Left lung (tissue), 10 donors: ENCODE data around the gene KRTAP12-1. TPM values are rescaled to one million over a fixed set of nuclear protein-coding genes. Genes with fewer than 3 reads are reported as not detected.
"Not testable (repeated sequence)": the region's sequence is repeated elsewhere in the genome, so short reads cannot be mapped to it uniquely, and the experiment has no call there.

Experiments
- ATAC-seq: fragments of 200-7000 bp; cut with Tn5 transposase; one replicate; pipeline ENCODE4 v1.9.1; 2020; ENCODE audit warnings: moderate library complexity
- DNase-seq, 4 donors: peaks; one replicate each; pipeline ENCODE4 v3.0.0-alpha.2; 2013 to 2020
- H3K27ac ChIP-seq, 2 donors: fragments of 200-600 bp; sonication (generic) in 1 of 2; one replicate each; pipeline versions ENCODE4 v1.5.0 to v1.8.0; 2020 to 2021
- H3K27me3 ChIP-seq, 2 donors: fragments of 200-600 bp; sonication (generic) in 1 of 2; one replicate each; pipeline versions ENCODE4 v1.5.0 to v1.8.0; 2020 to 2021
- H3K36me3 ChIP-seq, 2 donors: fragments of 200-600 bp; sonication (generic) in 1 of 2; one replicate each; pipeline versions ENCODE4 v1.5.0 to v1.8.0; 2020 to 2021
- H3K4me1 ChIP-seq, 2 donors: fragments of 200-600 bp; one replicate each; pipeline ENCODE4 v1.8.0; 2021
- H3K4me3 ChIP-seq, 2 donors: fragments of 200-600 bp; sonication (generic) in 1 of 2; one replicate each; pipeline versions ENCODE4 v1.5.0 to v1.8.0; 2020 to 2021; ENCODE audit warnings: mild to moderate bottlenecking in 1 of 2
- H3K9me3 ChIP-seq, 2 donors: fragments of 200-600 bp; sonication (generic) in 1 of 2; one replicate each; pipeline versions ENCODE4 v1.5.0 to v1.8.0; 2020 to 2021
- CTCF ChIP-seq, 2 donors: fragments of 200-600 bp; sonication (generic) in 1 of 2; IDR thresholded peaks; one replicate each; pipeline versions ENCODE4 v1.5.0 to v1.8.0; 2021; ENCODE audit warnings: antibody characterized with exemption in 2 of 2
- intact Hi-C, 2 donors: fragments of 100-400 bp; cut with DNase I; formaldehyde crosslinking; loops; one replicate each; pipeline versions ENCODE4 v1.11.2 to v1.14.2; 2022
- polyA plus RNA-seq, 6 donors: library from polyadenylated mRNA; unstranded; fragments of 120-200 nt; gene quantifications; one replicate each; pipeline ENCODE4 v1.2.1, GENCODE V29; 2013; ENCODE audit not compliant: insufficient read length in 6 of 6
- total RNA-seq, 2 donors: library from RNA; stranded (reverse); fragmentation: NEBNext Ultra II Directional; extraction: Animal tissue kit (Norgen Biotek cat#: 25700); gene quantifications; one replicate each; pipeline ENCODE4 v1.2.1, GENCODE V29; 2021
- donor health status: DM: no; HTN: yes; CAD: no.
- donor health status: DM: no; HTN: no; CAD: no.

The KRTAP12-1 gene
- total and polyA plus RNA-seq, 8 donors, result not detected

- H3K36me3 ChIP-seq, result no peaks in the 10 kb centered on the region
- no peak overlapping the region for H3K4me3 ChIP-seq
- no peak overlapping the region for H3K27ac ChIP-seq
- peaks cover 0 to 23% of the 10 kb centered on the region in 2 donors for H3K9me3 ChIP-seq
- TF ChIP-seq CTCF (IDR thresholded peaks at IDR 0.05), result no peak
- ATAC-seq (no peak), DNase-seq (no peak)
- intact Hi-C loops, result no loop called here
- peaks cover 0 to 32% of the 10 kb centered on the region in 2 donors for H3K27me3 ChIP-seq
- no peaks in the 10 kb centered on the region for H3K4me1 ChIP-seq
These were observed 37.1 kb downstream of the KRTAP12-1 start for GRCh38 chr21:44644878-44645277.

- no peak for ATAC-seq
- H3K4me3 ChIP-seq, result no peak overlapping the region
- no peaks in the 10 kb centered on the region for H3K36me3 ChIP-seq
- no peaks in the 10 kb centered on the region for H3K4me1 ChIP-seq
- peaks cover 0 to 34% of the 10 kb centered on the region in 2 donors for H3K27me3 ChIP-seq
- H3K27ac ChIP-seq, result no peak overlapping the region
- intact Hi-C loops, result no loop called here
- no peak for DNase-seq
- H3K9me3 ChIP-seq, result peaks cover 0 to 23% of the 10 kb centered on the region in 2 donors
- no peak for TF ChIP-seq CTCF (IDR thresholded peaks at IDR 0.05)
These were observed 38.1 kb downstream of the KRTAP12-1 start for GRCh38 chr21:44643741-44644310.

GRCh38 chr21:44640761-44641160 is 41.2 kb downstream of the KRTAP12-1 start:
- DNase-seq, result no peak
- no peak for ATAC-seq
- Histone ChIP-seq H3K27me3 (peaks cover 0 to 24% of the 10 kb centered on the region in 2 donors), H3K27ac (no peak overlapping the region), H3K4me3 (no peak overlapping the region), H3K9me3 (peaks cover 0 to 23% of the 10 kb centered on the region in 2 donors), H3K4me1 (no peaks in the 10 kb centered on the region), H3K36me3 (no peaks in the 10 kb centered on the region)
- intact Hi-C loops, result no loop called here
- no peak for TF ChIP-seq CTCF (IDR thresholded peaks at IDR 0.05)

- peaks cover 0 to 28% of the 10 kb centered on the region in 2 donors for H3K27me3 ChIP-seq
- H3K4me3 ChIP-seq, result no peak overlapping the region
- no peaks in the 10 kb centered on the region for H3K4me1 ChIP-seq
- no peak for TF ChIP-seq CTCF (IDR thresholded peaks at IDR 0.05)
- intact Hi-C loops, result no loop called here
- no peak for ATAC-seq
- H3K27ac ChIP-seq, result no peak overlapping the region
- H3K36me3 ChIP-seq, result no peaks in the 10 kb centered on the region
- DNase-seq, result no peak
- peaks cover 0 to 13% of the 10 kb centered on the region in 2 donors for H3K9me3 ChIP-seq
These were observed 42.7 kb downstream of the KRTAP12-1 start for GRCh38 chr21:44639331-44639655.

GRCh38 chr21:44638506-44639330 is 43.2 kb downstream of the KRTAP12-1 start:
- H3K4me1 ChIP-seq, DNase-seq, H3K27ac ChIP-seq, intact Hi-C loops, H3K9me3 ChIP-seq, ATAC-seq, H3K4me3 ChIP-seq, H3K36me3 ChIP-seq: not testable (repeated sequence)
- H3K27me3 ChIP-seq, result peaks cover 0 to 28% of the 10 kb centered on the region in 2 donors

GRCh38 chr21:44637851-44638348 is 44.1 kb downstream of the KRTAP12-1 start:
- ATAC-seq, H3K4me3 ChIP-seq, H3K9me3 ChIP-seq, H3K27ac ChIP-seq, H3K36me3 ChIP-seq, intact Hi-C loops, H3K4me1 ChIP-seq: not testable (repeated sequence)
- DNase-seq, result peak in 1 of 4 donors; percentile 53
- H3K27me3 ChIP-seq, result peaks cover 0 to 28% of the 10 kb centered on the region in 2 donors
